ENCODE results near the gene PIGT.

The PIGT gene

DNA sequence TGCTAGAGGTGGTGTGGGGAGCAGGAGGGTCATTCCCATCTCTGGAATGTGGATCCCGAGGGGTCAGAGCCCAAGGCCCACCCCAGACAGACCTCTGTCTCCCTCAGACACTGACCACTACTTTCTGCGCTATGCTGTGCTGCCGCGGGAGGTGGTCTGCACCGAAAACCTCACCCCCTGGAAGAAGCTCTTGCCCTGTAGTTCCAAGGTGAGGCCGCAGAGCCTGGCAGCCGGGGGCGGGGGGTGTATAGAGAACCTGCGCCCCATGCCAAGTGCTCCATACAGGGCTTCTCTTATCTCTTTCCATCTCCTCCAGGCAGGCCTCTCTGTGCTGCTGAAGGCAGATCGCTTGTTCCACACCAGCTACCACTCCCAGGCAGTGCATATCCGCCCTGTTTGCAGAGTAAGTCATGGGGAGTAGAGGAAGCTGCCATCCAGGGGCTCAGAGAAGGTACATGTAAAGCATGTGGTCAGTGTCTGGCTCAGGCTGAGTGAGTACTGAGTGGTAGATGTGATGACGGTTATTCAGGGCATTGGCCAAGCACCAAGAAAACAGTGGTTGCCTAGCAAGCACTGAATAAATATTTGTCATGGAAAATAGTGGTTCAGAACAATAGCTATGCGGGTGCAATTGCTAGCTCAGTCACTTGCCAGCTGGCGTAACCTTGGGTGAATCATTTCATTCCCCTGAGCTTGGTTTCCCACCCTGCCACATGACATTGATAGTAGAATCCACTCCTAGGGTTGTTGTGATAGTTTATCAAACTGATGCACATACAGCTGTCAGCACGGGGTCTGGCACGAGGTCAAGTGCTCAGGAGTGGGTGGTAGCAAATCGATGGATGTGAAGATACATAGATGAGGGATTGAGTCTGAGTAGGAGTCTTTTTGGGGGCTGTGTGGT lies 3.5 kb downstream of the PIGT start:
- no peak overlapping the region for H3K4me3 ChIP-seq (ENCODE audit: low read depth, low read length)
- TF ChIP-seq, protein P1, sequence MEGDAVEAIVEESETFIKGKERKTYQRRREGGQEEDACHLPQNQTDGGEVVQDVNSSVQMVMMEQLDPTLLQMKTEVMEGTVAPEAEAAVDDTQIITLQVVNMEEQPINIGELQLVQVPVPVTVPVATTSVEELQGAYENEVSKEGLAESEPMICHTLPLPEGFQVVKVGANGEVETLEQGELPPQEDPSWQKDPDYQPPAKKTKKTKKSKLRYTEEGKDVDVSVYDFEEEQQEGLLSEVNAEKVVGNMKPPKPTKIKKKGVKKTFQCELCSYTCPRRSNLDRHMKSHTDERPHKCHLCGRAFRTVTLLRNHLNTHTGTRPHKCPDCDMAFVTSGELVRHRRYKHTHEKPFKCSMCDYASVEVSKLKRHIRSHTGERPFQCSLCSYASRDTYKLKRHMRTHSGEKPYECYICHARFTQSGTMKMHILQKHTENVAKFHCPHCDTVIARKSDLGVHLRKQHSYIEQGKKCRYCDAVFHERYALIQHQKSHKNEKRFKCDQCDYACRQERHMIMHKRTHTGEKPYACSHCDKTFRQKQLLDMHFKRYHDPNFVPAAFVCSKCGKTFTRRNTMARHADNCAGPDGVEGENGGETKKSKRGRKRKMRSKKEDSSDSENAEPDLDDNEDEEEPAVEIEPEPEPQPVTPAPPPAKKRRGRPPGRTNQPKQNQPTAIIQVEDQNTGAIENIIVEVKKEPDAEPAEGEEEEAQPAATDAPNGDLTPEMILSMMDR (IDR thresholded peaks at IDR 0.05; ENCODE audit: insufficient read depth, low read length, missing control alignments) = no peak
- ChIA-PET CTCF (interaction anchor here (1.2 to 4.6 kb wide), 6 partner anchors 9 to 57 kb away, joined by 3 to 40 read pairs (median 6); partner anchors contain the start of gene SYS1), POLR2A (interaction anchor here (0.5 to 0.6 kb wide), 2 partner anchors 361 to 462 kb away, joined by 3 read pairs; partner anchors contain the start of gene ZSWIM1)
- peak; percentile 60 for DNase-seq (ENCODE audit: low read depth, low spot score)

DNA sequence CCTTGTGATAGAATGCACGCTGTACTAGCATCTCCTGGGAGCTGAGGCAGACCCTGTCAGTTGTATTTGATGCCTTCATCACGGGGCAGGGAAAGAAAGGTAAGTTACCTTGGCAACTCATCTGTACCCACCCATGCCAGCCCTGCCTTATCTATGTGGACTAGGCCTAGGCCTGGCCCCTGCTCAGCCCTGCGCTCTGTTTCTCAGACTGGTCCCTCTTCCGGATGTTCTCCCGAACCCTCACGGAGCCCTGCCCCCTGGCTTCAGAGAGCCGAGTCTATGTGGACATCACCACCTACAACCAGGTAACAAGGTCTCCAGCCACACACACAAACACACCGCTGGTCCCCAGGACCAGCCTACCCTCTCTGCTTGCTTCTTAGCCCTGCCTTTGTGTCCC lies 4.2 kb downstream of the PIGT start:
- no peak overlapping the region for H3K4me3 ChIP-seq (ENCODE audit: low read depth, low read length)
- TF ChIP-seq, protein P1 (IDR thresholded peaks at IDR 0.05; ENCODE audit: insufficient read depth, low read length, missing control alignments) = no peak
- ChIA-PET POLR2A (interaction anchor here (0.5 to 0.6 kb wide), 2 partner anchors 360 to 461 kb away, joined by 3 read pairs; partner anchors contain the start of gene ZSWIM1), CTCF (interaction anchor here (1.6 to 4.6 kb wide), 5 partner anchors 8 to 128 kb away, joined by 3 to 40 read pairs (median 7); partner anchors contain the start of gene SYS1)
- no peak for DNase-seq (ENCODE audit: low read depth, low spot score)

DNA sequence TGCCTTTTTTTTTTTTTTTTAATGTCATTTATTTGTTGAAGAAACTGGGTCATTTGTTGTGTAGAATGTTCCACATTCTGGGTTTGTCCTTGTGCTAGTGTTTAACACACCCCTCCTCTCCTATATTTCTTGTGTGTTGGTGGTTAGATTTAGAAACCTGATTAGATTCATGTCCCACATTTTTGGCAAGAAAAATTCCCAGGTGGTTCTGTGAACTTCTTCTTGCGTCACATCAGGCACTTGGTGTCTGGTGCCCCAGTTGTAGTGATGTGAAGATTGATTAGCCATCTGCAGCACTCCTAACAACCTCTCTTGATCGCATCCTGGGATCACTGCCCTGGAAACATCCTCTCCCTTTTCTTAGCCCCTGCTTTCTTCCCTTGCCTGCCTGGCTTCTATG lies 7.8 kb downstream of the PIGT start:
- TF ChIP-seq, protein P1 (IDR thresholded peaks at IDR 0.05; ENCODE audit: insufficient read depth, low read length, missing control alignments) = no peak
- POLR2A ChIA-PET = no interaction called here
- CTCF ChIA-PET = no interaction called here
- no peak overlapping the region for H3K4me3 ChIP-seq (ENCODE audit: low read depth, low read length)
- DNase-seq (ENCODE audit: low read depth, low spot score) = no peak

GRCh38 chr20:45425561-45425960 lies 9.6 kb downstream of the PIGT start:
- DNase-seq (ENCODE audit: low read depth, low spot score) = no peak
- TF ChIP-seq, protein P1 (IDR thresholded peaks at IDR 0.05; ENCODE audit: insufficient read depth, low read length, missing control alignments) = no peak
- ChIA-PET CTCF (interaction anchor here (4.1 kb wide), 1 partner anchor 11 kb away, joined by 41 read pairs; no protein-coding TSS in a partner anchor), POLR2A (interaction anchor here (1.0 kb wide), 1 partner anchor 10 kb away, joined by 3 read pairs; the partner anchor contains the start of gene PIGT)
- no peak overlapping the region for H3K4me3 ChIP-seq (ENCODE audit: low read depth, low read length)

- POLR2A ChIA-PET = interaction anchor here (1.0 kb wide), 1 partner anchor 11 kb away, joined by 3 read pairs; the partner anchor contains the start of gene PIGT
- H3K4me3 ChIP-seq (ENCODE audit: low read depth, low read length) = no peak overlapping the region
- CTCF ChIA-PET = interaction anchor here (4.1 to 14.0 kb wide), 2 partner anchors 10 to 106 kb away, joined by 41 to 460 read pairs; no protein-coding TSS in a partner anchor
- TF ChIP-seq, protein P1 (IDR thresholded peaks at IDR 0.05; ENCODE audit: insufficient read depth, low read length, missing control alignments) = no peak
- DNase-seq (ENCODE audit: low read depth, low spot score) = no peak
Observed at GRCh38 chr20:45426320-45427016, 10.5 kb downstream of the PIGT start.
